ENCODE results near the gene SDF2L1. TPM values are rescaled to one million over a fixed set of nuclear protein-coding genes. Genes with fewer than 3 reads are reported as not detected.

Gene SDF2L1
- total and polyA plus RNA-seq, 9 of the 15 experiments (the other 6 are each of a cell fraction or from before 2014, with no cell fraction given), result 15.1 to 989 (median 124) TPM

DNA sequence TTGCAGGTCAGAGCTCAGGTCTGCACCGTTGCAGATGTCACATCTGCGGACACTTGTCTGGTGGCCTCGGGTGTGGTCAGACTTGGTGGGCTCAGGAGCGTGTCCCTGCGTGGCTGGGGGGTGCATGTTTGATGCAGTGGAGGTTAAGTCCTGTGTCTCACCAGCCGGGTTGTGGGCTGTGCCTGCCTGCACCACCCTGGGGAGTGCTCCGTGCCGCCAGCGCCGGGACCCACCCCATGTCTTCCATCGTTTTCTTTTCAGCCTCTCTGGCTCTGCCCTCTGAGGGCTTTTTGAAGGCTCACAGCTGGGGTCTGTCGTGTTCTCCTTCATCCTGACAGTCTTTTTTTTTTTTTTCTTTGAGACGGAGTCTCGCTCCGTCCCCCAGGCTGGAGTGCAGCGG, 49.7 kb downstream of the SDF2L1 start (continued):
- TF ChIP-seq, protein P1, sequence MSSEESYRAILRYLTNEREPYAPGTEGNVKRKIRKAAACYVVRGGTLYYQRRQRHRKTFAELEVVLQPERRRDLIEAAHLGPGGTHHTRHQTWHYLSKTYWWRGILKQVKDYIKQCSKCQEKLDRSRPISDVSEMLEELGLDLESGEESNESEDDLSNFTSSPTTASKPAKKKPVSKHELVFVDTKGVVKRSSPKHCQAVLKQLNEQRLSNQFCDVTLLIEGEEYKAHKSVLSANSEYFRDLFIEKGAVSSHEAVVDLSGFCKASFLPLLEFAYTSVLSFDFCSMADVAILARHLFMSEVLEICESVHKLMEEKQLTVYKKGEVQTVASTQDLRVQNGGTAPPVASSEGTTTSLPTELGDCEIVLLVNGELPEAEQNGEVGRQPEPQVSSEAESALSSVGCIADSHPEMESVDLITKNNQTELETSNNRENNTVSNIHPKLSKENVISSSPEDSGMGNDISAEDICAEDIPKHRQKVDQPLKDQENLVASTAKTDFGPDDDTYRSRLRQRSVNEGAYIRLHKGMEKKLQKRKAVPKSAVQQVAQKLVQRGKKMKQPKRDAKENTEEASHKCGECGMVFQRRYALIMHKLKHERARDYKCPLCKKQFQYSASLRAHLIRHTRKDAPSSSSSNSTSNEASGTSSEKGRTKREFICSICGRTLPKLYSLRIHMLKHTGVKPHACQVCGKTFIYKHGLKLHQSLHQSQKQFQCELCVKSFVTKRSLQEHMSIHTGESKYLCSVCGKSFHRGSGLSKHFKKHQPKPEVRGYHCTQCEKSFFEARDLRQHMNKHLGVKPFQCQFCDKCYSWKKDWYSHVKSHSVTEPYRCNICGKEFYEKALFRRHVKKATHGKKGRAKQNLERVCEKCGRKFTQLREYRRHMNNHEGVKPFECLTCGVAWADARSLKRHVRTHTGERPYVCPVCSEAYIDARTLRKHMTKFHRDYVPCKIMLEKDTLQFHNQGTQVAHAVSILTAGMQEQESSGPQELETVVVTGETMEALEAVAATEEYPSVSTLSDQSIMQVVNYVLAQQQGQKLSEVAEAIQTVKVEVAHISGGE (CRISPR knock-in tag; IDR thresholded peaks at IDR 0.05), result 0 out of 6 replicates have a peak, but pooled peaks of 1 of the 3 experiments have one; percentile 32
- TF ChIP-seq BMI1 (IDR thresholded peaks at IDR 0.05; ENCODE audit: low read length) (no peak), HMG20B (CRISPR knock-in tag; IDR thresholded peaks at IDR 0.05) (no peak), POLR2AphosphoS2 (IDR thresholded peaks at IDR 0.05; ENCODE audit: low read length) (no peak), JUND (IDR thresholded peaks at IDR 0.05; ENCODE audit: borderline replicate concordance, low read depth, low read length) (no peak), JUND (tag; IDR thresholded peaks at IDR 0.05; ENCODE audit: borderline replicate concordance, low read depth, low read length) (no peak), POLR2B (IDR thresholded peaks at IDR 0.05; ENCODE audit: low read depth, partially characterized antibody) (no peak)
- TF ChIP-seq, protein P2, sequence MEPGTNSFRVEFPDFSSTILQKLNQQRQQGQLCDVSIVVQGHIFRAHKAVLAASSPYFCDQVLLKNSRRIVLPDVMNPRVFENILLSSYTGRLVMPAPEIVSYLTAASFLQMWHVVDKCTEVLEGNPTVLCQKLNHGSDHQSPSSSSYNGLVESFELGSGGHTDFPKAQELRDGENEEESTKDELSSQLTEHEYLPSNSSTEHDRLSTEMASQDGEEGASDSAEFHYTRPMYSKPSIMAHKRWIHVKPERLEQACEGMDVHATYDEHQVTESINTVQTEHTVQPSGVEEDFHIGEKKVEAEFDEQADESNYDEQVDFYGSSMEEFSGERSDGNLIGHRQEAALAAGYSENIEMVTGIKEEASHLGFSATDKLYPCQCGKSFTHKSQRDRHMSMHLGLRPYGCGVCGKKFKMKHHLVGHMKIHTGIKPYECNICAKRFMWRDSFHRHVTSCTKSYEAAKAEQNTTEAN (CRISPR knock-in tag; IDR thresholded peaks at IDR 0.05), result no peak
- TF ChIP-seq, protein P3, sequence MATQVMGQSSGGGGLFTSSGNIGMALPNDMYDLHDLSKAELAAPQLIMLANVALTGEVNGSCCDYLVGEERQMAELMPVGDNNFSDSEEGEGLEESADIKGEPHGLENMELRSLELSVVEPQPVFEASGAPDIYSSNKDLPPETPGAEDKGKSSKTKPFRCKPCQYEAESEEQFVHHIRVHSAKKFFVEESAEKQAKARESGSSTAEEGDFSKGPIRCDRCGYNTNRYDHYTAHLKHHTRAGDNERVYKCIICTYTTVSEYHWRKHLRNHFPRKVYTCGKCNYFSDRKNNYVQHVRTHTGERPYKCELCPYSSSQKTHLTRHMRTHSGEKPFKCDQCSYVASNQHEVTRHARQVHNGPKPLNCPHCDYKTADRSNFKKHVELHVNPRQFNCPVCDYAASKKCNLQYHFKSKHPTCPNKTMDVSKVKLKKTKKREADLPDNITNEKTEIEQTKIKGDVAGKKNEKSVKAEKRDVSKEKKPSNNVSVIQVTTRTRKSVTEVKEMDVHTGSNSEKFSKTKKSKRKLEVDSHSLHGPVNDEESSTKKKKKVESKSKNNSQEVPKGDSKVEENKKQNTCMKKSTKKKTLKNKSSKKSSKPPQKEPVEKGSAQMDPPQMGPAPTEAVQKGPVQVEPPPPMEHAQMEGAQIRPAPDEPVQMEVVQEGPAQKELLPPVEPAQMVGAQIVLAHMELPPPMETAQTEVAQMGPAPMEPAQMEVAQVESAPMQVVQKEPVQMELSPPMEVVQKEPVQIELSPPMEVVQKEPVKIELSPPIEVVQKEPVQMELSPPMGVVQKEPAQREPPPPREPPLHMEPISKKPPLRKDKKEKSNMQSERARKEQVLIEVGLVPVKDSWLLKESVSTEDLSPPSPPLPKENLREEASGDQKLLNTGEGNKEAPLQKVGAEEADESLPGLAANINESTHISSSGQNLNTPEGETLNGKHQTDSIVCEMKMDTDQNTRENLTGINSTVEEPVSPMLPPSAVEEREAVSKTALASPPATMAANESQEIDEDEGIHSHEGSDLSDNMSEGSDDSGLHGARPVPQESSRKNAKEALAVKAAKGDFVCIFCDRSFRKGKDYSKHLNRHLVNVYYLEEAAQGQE (IDR thresholded peaks at IDR 0.05; ENCODE audit: borderline replicate concordance), result no peak
- TF ChIP-seq, protein P3 (CRISPR knock-in tag; IDR thresholded peaks at IDR 0.05; ENCODE audit: low read depth), result peak; percentile 61; the same call in 1 of the 2 replicates
- TF ChIP-seq, protein P4, sequence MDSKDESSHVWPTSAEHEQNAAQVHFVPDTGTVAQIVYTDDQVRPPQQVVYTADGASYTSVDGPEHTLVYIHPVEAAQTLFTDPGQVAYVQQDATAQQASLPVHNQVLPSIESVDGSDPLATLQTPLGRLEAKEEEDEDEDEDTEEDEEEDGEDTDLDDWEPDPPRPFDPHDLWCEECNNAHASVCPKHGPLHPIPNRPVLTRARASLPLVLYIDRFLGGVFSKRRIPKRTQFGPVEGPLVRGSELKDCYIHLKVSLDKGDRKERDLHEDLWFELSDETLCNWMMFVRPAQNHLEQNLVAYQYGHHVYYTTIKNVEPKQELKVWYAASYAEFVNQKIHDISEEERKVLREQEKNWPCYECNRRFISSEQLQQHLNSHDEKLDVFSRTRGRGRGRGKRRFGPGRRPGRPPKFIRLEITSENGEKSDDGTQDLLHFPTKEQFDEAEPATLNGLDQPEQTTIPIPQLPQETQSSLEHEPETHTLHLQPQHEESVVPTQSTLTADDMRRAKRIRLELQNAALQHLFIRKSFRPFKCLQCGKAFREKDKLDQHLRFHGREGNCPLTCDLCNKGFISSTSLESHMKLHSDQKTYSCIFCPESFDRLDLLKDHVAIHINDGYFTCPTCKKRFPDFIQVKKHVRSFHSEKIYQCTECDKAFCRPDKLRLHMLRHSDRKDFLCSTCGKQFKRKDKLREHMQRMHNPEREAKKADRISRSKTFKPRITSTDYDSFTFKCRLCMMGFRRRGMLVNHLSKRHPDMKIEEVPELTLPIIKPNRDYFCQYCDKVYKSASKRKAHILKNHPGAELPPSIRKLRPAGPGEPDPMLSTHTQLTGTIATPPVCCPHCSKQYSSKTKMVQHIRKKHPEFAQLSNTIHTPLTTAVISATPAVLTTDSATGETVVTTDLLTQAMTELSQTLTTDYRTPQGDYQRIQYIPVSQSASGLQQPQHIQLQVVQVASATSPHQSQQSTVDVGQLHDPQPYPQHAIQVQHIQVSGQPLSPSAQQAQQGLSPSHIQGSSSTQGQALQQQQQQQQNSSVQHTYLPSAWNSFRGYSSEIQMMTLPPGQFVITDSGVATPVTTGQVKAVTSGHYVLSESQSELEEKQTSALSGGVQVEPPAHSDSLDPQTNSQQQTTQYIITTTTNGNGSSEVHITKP (IDR thresholded peaks at IDR 0.05; ENCODE audit: partially characterized antibody), result peak; percentile 64
